Stimulated activated CD4-positive, alpha-beta T cell treated with anti-CD3 and anti-CD28 coated beads, TNF-alpha, amount 100 ng/mL, for 1 hour (primary cell): ENCODE measurements around the gene NDUFAF2.

Experiments
- DNase-seq, 3 donors: peaks; one replicate each; pipeline ENCODE4 v3.0.0-alpha.2; 2020; ENCODE audit warnings: low read depth in 3 of 3, low spot score in 1 of 3

The NDUFAF2 gene

DNA sequence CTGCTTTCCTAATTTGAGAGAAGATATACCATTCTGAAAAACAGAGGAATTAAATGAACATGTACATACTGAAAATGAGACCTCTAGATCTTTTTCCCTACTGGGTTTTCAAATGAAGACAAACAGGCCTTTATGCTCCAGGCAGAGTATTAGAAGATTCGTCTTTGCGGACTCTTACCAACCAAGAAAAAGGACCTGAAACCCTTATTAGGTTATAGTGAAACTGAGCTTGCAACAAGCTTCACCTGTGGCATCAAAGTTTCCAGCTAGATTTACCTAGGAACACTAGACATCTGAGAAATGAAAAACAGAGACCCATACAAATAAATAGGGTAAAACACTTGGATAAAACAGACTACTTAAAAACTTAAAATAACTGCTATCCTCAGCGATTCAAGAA, 171.0 kb downstream of the NDUFAF2 start:
- DNase-seq = no peak

DNA sequence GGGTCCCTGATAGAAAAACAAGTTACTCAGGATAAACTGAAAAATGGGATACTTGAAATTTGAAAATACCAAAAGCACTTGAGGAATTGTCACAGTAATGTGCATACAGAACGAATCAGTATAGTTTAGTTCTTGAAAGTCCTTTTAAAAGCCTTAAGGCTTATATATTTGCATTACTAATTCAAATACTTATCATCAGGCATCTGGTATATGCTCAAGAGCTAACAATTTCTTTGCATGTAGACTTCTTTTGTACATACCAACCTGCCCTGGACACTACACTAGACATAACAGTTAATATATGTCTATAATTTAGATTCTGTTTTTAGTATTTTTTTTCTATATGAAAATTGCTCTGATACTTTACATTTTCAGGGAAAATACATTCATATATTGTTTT, 174.1 kb downstream of the NDUFAF2 start:
- DNase-seq = no peak

DNA sequence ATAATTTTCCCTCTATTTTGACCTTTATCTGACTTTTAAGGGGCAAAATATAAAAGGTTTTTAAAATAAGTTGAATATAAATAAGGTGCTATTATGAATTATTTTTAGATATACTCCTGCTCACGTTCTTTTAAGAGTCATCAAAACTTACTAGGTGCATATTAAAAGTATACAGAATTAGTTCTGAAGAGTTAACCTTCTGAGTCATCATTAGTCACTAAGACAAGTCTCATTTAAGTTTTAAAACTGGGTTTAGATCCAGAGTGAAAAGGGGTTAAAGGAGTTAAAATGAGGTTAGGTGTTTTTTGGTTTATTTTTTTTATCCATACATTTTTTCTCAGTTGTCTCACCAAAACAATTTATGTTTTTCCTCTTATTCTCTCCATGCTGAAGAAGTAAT, 175.5 kb downstream of the NDUFAF2 start:
- no peak for DNase-seq

DNA sequence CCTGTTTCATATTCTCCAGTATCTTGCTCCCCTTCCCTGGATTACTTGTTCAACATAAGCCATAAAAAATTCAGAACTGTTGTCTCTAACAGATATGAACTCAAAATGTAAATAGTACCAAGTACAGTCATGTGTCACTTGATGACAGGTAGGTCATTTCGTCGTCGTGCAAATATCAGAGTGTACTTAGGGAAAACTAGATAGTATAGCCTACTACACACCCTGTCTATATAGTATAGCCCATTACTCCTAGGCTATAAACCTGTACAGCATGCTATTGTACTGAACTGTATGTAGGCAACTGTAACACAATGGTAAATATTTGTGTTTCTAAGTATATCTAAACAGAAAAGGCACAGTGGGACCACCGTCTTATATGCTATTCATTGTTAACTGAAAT, 178.1 kb downstream of the NDUFAF2 start:
- no peak for DNase-seq

DNA sequence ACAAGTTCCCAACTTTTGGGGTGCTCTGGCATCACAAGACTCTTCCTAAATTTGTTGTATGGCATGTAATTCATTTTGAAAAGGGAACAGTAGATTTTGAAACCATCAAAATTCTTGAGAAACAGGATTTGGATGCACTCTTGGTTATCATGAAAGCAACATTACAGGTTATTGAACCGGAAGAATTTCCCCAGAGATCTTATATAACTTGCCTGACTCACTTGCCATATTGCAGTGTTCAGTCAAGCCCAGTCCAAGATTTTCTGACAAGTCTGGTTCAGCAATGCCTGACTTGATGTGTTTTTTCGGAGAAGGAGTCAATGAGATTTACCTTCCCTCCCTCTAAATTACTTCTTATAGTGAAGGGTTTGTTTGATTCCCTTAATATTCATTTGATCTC, 185.3 kb downstream of the NDUFAF2 start:
- DNase-seq = no peak

DNA sequence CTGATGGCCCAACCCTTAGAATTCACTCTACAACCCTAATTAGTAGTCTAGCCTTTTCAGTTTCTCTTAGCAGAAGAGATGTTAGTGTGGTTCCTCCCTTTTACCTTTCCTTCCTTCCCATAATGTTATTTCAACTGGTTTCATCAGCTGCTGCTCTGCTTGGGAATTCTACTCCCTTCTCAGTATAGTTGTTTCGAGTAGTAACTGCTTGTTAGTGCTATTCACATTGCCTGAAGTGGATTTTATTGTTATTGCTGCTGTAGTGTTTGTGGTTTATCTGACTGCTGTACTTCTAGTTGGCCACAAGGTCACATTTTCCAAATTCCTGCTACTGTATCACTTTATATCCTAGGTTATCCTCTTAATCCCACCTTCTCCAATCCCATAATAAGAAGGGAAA, 187.6 kb downstream of the NDUFAF2 start:
- no peak for DNase-seq

DNA sequence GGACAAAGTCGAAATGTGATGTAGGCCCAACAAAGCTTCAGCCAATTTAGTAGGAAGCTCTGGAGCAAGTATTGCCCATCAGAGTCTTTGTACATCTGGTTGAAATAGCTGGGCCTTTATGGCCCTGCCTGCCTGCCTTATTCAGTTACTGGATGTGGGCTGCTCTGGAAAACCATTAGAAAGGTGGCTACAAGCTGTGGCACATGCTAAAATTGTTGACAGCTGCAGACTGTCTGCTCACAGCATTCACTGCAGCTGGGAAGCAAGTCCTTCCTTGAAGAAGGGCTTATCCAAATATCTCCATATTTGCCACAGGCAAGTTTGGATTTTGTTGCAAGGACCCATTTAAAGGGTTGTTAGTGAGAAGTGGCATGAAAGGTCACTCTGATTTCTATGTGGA, 192.8 kb downstream of the NDUFAF2 start:
- DNase-seq = no peak

DNA sequence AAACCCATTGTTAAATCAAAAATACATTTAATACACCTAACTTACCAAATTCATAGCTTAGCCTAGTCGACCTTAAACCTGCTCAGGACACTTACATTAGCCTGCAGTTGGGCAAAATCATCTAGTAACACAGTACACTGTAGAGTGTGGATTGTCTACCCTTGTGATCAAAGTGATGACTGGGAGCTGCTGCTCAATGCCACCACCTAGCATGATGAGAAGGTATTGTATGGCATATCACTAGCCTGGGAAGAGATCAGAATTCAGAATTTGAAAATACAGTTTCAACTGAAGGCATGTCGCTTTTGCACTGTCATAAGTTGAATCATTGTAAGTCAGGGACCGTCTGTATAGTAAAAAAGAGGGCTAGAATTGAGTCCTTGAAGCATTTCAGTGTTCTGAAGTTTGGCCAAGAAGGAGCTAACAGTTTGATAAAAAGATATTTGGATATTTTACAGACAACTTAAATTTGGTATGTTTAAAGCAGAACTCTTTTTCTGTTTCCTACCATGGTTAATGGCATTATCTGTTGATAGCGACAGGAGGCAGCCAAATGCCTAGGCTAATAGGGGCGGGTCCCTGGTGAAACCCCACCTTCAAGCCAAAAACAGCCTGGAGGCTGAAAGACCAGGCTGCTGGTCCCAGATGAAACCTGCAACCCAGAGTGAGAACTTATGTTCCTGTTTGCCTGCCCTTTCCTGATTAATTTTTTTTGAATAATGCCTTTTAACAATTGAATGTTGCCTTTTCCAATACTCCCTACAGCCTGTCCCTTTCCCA, 194.3 kb downstream of the NDUFAF2 start:
- no peak for DNase-seq

DNA sequence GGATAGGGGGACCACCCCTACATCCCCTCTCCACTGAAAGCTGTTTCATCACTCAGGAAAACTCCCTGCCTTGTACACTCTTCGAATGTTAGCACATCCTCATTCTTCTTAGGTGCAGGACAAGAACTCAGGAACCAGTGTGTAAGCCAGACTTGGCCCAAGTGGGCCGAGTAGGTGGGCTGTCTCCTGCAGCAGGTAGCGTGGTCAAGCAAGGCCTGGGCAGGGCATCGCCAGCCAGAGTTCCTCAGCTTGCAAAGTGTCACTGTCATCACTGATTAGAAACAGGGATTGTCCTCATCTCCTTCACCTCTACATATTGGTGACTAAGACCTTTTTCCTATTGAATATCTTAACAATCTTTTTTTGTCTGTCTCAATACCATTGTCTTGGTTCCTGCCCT, 194.9 kb downstream of the NDUFAF2 start:
- no peak for DNase-seq

DNA sequence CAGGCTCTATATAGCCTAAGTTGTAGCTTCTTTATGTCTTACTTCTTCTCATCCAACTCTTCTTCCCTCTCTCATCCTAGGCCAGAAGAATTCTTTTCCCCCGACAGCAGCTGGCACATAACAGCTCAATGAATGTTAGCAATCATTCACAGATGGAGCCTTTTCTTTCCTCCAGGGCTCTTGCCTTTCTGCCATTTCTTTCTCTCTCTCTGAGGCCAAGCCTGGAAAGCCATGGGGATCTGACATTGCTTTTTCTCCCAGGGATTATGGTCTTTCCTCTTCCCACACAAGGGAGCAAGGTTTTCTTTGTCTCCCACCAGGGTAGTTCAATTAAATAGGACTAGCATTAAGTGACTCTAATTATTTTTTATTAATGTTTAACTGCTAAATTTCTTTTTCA, 196.8 kb downstream of the NDUFAF2 start:
- DNase-seq = no peak

DNA sequence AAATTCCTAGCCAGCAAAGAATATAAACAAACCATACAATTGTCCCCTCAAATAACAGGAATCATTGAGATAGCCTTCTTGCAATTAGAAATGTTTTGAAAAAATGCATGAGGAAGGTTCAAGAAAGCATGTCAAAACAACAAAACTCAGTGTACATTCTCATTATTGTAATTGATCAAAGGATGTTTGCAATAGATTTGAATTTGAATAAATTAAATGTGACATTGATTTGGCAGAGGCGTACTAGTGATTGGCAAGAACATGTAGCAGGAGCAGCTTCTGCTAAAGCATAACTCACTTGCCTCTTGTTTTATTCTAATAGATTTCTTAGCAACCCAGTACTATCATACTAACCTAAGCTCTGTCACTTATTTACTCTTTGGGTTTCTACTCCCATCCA, 197.4 kb downstream of the NDUFAF2 start:
- no peak for DNase-seq

DNA sequence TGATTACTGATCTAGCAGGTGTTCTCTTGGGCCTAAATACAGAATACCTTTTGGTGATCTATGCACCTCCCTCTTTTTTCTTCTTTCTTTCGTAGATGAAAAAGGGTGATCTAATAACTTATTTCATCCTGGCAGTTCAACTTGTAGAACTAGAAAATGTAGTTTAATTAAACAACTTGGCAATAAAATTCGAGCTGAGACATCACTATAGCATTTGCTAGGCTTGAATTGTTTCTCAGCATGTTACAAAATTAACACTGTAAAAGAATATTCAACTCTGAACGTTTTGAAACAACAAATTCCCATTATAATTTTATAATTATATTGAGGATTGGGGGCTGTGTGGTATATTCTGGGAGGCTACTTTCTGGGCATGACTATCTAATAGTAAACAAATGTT, 197.8 kb downstream of the NDUFAF2 start:
- DNase-seq = no peak

DNA sequence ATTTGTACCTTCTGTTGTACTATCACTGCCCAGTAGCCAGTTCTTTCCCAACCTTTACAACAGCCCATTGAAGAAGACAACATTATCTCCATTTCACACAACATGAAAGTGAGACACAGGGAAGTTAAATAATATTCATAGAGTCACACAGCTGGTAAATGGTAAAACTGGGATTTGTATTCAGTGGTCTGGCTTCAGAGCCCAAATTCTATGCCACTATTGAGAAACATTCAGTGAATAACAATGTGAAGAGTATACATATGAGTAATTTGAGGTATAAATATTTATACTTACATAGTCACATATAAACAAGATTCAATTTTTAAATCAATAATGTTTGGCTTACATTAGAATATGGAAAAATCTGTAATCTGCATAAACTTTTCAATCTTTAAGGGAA, 203.5 kb downstream of the NDUFAF2 start:
- DNase-seq = no peak

DNA sequence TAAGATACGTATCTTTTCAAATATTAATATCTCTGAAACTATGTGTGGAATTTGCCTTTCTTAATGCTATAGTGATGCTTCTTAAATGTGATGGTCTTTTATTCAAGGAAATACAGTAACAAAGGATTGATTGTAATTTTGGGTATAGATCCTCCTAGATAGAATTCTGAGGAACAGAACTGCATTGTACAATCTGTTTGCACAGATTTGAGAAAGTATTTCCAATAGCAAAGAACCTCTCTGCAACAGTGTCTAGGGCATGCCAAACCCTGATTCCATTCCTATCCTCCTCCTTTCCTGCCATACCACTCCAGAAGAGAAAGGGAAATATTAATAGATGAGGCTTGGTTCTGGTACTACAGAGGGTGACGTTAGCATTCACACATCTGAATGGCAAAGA, 206.9 kb downstream of the NDUFAF2 start:
- no peak for DNase-seq

DNA sequence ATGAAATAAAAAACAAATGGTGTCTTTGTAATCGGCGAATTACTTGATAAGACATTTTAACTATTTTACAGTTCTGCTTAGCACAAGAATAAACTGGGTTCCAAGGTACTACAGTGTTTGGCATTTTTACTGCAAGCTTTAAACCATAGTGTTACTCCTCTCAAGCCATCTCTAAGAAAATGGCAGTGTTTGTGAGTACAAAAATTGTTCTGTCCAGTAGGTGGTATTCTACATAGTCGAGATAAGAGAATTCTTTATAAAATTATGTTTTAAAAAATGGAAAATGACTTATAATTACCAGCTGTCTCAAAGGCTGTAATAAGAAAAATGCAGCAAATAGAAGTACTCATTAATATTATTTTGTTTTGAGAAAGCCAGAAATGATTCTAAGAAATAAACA, 214.1 kb downstream of the NDUFAF2 start:
- DNase-seq = no peak

DNA sequence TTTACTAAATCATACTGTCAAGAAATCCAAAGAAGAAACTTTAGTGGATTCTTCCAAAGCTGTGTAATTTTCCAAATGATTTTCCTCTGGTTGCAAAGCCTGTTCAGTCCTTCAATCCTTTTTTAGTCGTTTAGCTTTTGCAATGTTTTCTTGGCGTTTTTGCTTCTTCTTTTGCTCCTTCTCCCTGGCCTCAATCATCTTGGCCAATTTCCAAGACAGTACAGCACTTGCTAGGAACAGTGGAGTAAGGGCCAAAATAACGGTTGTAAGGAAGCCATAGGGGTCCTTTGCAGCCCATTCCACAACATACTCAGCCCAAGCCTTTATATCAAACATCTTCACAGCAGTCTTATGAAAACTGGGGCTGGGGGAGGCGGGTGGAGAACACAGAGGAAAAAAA, 214.8 kb downstream of the NDUFAF2 start:
- DNase-seq = no peak

DNA sequence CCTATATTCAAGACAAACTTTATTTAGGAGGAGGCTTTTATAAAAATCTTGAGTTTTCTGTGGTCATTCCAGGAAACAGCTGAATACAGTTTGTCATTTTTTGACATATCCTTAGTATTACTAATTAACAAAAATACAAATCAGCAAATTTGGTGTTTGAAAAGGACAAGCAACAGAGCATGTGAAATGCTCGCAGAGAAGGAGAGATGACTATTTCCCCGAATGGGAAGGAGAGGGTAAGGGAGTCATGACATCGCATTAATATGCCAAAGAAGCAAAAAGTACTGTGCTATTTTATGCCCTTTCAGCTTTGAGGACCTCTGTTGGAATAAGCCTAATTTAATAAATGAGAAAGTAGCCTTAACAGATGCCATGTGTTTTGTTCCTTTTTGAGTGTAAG, 215.5 kb downstream of the NDUFAF2 start:
- no peak for DNase-seq

DNA sequence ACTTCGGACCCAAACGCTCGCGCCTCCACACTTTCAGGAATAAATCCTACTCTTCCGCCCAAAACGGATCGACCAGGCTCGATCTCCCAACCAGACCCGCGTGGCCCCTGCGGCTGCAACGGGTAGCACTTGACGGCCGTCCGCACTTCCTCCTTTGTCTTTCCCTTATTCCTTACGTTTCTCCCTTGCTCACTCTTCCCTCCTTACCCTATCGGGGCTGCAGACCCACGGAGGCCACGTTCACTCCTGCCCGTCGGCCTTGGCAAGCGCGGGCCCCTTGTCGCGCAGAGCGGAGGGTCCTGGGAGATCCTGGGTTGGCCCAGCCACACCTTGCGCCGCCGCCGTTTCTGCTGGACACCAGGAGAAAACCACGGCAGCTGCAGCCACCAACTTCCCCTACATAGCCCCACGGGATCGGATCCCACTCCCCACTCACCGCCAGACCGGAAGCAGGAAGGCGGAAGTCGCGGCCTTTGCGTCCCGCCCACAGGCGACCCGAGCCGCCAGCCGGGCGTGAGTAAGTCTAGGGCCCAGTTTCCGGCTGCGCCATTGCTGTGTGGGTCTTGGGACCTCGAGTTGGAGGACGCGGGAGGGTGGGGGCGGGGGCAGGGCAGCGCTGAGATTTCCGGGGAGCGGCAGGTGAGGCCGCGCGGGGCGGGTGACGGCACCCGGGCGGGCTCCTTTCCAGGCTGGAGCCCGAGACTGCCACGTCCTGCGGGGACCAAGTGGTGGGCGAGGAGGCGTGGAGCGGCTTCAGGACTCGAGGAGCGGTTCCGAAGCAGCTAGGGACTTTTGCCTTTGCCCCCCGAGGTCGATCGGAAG, 217.2 kb downstream of the NDUFAF2 start, which contains the start of gene SMIM15:
SMIM15 (minus strand) TSS at position 459 of the 822 bp plus-strand sequence. CDS start 2,297 bp downstream, outside the sequence.
- DNase-seq = peak; percentile 36 to 61 (median 55)

DNA sequence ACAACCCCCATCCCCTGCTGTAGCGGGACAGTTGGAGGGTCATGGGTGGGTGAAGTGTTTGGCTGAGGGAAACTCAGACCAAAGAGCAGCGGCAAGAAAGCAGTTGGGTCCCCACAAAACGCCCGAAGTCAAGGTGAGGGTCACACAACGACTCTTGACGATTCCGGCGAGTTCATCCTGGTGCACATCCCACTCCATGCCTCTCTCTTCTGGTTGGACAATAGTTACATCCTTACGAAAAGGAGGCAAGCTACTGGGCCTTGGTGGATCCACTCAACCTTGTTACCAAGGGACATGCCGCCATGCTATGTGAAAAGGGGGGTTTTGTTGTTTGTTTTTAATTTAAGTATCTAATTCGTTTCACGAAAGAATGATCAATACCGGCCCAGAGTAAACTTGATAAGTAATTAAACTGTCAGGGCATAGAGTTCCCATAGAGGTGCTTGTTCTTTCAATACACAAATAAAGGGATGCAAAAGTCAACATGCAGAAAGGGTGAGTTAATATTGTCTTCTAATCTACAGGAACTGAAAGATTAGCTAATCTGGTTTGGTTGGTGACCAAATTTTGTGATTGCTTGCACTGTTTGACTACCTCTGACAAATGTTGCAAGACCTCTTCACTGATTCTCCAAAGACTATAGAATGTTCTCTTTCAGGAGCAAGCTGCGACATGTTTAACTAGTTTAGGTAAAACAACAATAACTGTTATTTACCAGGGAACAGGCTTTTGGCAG, 218.0 kb downstream of the NDUFAF2 start:
- DNase-seq = no peak

DNA sequence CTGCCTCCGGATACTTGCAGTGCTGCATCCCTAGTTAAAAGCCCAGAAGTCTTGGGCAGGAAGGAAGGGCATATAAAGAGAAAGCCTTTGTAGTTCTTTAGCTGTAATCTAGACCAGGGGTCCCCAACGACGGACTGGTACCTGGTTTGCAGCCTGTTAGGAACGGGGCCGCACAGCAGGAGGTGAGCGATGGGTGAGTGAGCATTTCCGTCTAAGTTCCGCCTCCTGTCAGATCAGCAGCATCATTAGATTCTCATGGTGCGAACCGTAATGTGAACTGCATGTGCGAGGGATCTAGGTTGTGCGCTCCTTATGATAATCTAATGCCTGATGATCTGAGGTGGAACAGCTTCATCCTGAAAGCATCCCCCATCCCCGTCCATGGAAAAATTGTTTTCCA, 218.9 kb downstream of the NDUFAF2 start:
- DNase-seq = no peak

DNA sequence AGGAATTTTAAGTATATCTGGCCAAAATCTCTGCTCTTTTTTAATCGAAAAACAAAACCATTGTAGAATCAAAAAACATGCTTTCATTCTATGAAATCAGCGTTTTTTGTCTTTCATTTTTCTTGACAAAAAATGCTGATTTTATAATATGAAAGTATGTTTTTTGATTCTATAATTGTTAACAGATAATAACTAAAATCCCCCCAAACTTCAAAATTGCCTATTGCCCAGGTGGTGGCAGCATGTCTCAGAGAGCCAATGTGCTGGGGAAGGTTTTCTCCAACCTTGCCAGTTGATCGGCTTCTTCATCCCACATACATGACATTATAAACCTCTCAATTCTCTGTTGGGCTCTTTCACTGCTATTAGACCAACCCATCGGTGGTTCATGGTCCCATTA, 222.4 kb downstream of the NDUFAF2 start:
- no peak for DNase-seq

DNA sequence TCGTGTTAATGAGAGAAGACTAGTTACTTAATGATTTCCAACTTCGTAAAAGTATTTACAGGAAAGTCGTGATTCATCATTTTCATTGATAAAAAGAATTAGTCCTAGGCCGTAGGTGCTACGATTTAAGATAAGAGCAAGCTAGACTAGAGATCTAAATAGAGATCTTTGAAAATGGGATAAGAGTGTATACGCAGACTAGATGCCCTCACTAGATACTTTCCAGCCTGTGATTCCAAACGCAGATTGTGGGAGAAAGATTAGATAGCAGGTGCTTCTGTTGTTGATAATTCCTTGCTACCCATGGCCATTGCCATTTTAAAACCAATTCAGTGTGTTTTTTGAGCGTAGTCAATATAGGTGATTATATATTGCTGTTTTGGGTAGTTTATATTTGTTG, 223.9 kb downstream of the NDUFAF2 start:
- no peak for DNase-seq
